Thyroid gland (tissue), 4 donors: Measurements from ENCODE around the gene CCNK.

Experiments
- CTCF ChIP-seq, 6 experiments: fragments of 200-600 bp in 3 of 6; fragments of 450-650 bp in 3 of 6; sonication (generic) in 3 of 6; IDR thresholded peaks; one replicate each; pipeline ENCODE4 v1.5.1; 2016 to 2019; ENCODE audit warnings: antibody characterized with exemption in 6 of 6, mild to moderate bottlenecking in 2 of 6, inconsistent platforms in 1 of 6, moderate library complexity in 1 of 6
- POLR2A ChIP-seq, 2 donors: fragments of 450-650 bp; IDR thresholded peaks; one replicate each; pipeline ENCODE4 v1.6.1; 2017; ENCODE audit warnings: antibody characterized with exemption in 2 of 2, mild to moderate bottlenecking in 2 of 2, moderate library complexity in 1 of 2

DNA sequence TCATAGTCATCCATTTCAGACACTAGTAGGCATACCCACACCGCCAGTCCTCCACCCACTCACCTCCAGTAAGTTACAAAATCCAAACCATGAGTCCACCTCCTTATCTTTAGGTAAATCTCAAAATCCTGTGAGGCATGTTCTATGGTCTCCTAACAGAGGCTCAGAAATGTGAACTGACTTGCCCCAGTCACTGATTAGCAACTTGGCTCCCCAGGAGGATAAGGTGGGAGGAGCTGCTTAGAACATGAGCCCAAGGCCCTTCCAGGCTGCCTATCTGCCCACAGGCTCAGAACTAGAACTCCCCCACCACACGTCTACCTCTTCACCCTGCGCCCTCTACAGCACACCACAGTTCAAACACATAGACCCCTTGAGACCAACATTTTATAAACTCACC lies 20.4 kb upstream of the CCNK start:
- TF ChIP-seq CTCF (IDR thresholded peaks at IDR 0.05) (no peak), POLR2A (IDR thresholded peaks at IDR 0.05) (no peak)
